ENCODE data around the gene UGT3A2. TPM values are rescaled to one million over a fixed set of nuclear protein-coding genes. Genes with fewer than 3 reads are reported as not detected.

UGT3A2 gene
- polyA plus RNA-seq, 1 experiment = not detected

GRCh38 chr5:36059571-36060419 lies 6.9 kb downstream of the UGT3A2 start:
- Histone ChIP-seq H3K27ac (ENCODE audit: low read depth, low read length) (no peak overlapping the region), H3K9me3 (ENCODE audit: control insufficient read depth, insufficient read depth, low read length) (no peaks in the 10 kb centered on the region), H3K27me3 (ENCODE audit: control insufficient read depth, insufficient read depth, low read length) (peaks cover 4% of the 10 kb centered on the region), H3K4me3 (ENCODE audit: low read depth, low read length) (no peak overlapping the region)
- DNase-seq (ENCODE audit: low read depth, low spot score) = no peak
- ChIA-PET POLR2A (no interaction called here), CTCF (interaction anchor here (0.9 to 1.0 kb wide), 2 partner anchors 19 to 30 kb away, joined by 3 to 5 read pairs; no protein-coding TSS in a partner anchor)
- no peak for TF ChIP-seq CTCF (IDR thresholded peaks at IDR 0.05; ENCODE audit: low read depth, low read length)

- POLR2A ChIA-PET = no interaction called here
- DNase-seq (ENCODE audit: low read depth, low spot score) = no peak
- H3K27me3 ChIP-seq (ENCODE audit: control insufficient read depth, insufficient read depth, low read length) = no peaks in the 10 kb centered on the region
- CTCF ChIA-PET = no interaction called here
- H3K9me3 ChIP-seq (ENCODE audit: control insufficient read depth, insufficient read depth, low read length) = no peaks in the 10 kb centered on the region
- no peak overlapping the region for H3K4me3 ChIP-seq (ENCODE audit: low read depth, low read length)
- no peak overlapping the region for H3K27ac ChIP-seq (ENCODE audit: low read depth, low read length)
- no peak for TF ChIP-seq CTCF (IDR thresholded peaks at IDR 0.05; ENCODE audit: low read depth, low read length)
Observed at GRCh38 chr5:36058776-36059175, 7.9 kb downstream of the UGT3A2 start.

DNA sequence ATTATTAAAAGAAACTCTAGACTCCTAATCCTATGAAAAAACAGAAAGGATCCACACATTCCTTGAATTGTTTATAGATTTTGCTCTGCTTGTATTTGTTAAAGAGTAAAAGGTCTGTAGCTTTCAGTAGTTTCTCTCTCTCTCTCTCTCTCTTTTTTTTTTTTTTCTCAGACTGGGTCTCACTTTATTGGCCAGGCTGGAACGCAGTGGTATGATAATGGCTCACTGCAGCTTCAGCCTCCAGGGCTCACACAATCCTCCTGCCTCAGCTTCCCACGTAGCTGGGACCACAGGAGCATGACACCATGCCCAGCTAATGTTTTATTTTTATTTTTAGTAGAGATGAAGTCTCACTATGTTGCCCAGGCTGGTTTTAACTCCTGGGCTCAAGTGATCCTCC lies 9.3 kb downstream of the UGT3A2 start:
- Histone ChIP-seq H3K27me3 (ENCODE audit: control insufficient read depth, insufficient read depth, low read length) (no peaks in the 10 kb centered on the region), H3K4me3 (ENCODE audit: low read depth, low read length) (no peak overlapping the region), H3K9me3 (ENCODE audit: control insufficient read depth, insufficient read depth, low read length) (no peaks in the 10 kb centered on the region), H3K27ac (ENCODE audit: low read depth, low read length) (no peak overlapping the region)
- POLR2A ChIA-PET = no interaction called here
- no peak for DNase-seq (ENCODE audit: low read depth, low spot score)
- no peak for TF ChIP-seq CTCF (IDR thresholded peaks at IDR 0.05; ENCODE audit: low read depth, low read length)
- CTCF ChIA-PET = no interaction called here

DNA sequence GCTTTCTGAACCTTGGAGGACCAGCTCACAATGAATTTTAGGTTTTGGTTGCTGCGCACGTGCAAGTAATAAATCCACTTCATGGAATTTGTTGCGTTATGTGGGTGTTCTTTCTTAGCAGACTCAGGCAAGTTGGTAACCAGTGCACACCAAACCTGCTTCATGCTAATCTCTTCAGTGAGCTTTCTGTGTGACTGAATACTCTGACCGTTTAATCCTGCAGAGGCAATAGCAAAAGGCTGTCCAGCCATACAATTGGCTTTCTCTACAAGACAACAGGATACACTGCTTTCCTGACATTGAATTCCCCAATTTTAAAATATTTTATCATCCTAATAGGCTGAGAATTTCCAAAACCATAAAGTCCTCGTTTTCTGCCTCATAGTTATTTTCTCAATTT lies 10.3 kb downstream of the UGT3A2 start:
- Histone ChIP-seq H3K27me3 (ENCODE audit: control insufficient read depth, insufficient read depth, low read length) (no peaks in the 10 kb centered on the region), H3K4me3 (ENCODE audit: low read depth, low read length) (no peak overlapping the region), H3K9me3 (ENCODE audit: control insufficient read depth, insufficient read depth, low read length) (no peaks in the 10 kb centered on the region), H3K27ac (ENCODE audit: low read depth, low read length) (no peak overlapping the region)
- ChIA-PET POLR2A (no interaction called here), CTCF (interaction anchor here (1.0 kb wide), 1 partner anchor 23 kb away, joined by 4 read pairs; no protein-coding TSS in a partner anchor)
- DNase-seq (ENCODE audit: low read depth, low spot score) = no peak
- TF ChIP-seq CTCF (IDR thresholded peaks at IDR 0.05; ENCODE audit: low read depth, low read length) = no peak

- Histone ChIP-seq H3K27me3 (ENCODE audit: control insufficient read depth, insufficient read depth, low read length) (no peaks in the 10 kb centered on the region), H3K27ac (ENCODE audit: low read depth, low read length) (no peak overlapping the region), H3K4me3 (ENCODE audit: low read depth, low read length) (no peak overlapping the region), H3K9me3 (ENCODE audit: control insufficient read depth, insufficient read depth, low read length) (no peaks in the 10 kb centered on the region)
- POLR2A ChIA-PET = no interaction called here
- CTCF ChIA-PET = interaction anchor here (1.0 kb wide), 1 partner anchor 23 kb away, joined by 4 read pairs; no protein-coding TSS in a partner anchor
- DNase-seq (ENCODE audit: low read depth, low spot score) = no peak
- no peak for TF ChIP-seq CTCF (IDR thresholded peaks at IDR 0.05; ENCODE audit: low read depth, low read length)
Observed at GRCh38 chr5:36055984-36056383, 10.7 kb downstream of the UGT3A2 start.
